Endothelial cell (in vitro differentiated cells): ENCODE data around the gene FBXW7. TPM values are rescaled to one million over a fixed set of nuclear protein-coding genes. Genes with fewer than 3 reads are reported as not detected.

Source experiments
- DNase-seq: peaks from one replicate; pipeline ENCODE4 v3.0.0; 2021; ENCODE audit warnings: low spot score
- H3K27ac Mint-ChIP-seq: one replicate; pipeline ENCODE4 v1.8.0; 2021; ENCODE audit warnings: mixed read lengths, inconsistent platforms; ENCODE audit not compliant: unreplicated experiment
- H3K27me3 Mint-ChIP-seq: one replicate; pipeline ENCODE4 v1.8.0; 2021; ENCODE audit warnings: mild to moderate bottlenecking, moderate library complexity, mixed read lengths, inconsistent platforms; ENCODE audit not compliant: unreplicated experiment
- H3K36me3 Mint-ChIP-seq: one replicate; pipeline ENCODE4 v1.8.0; 2021; ENCODE audit warnings: mild to moderate bottlenecking, low read depth, mixed read lengths, inconsistent platforms; ENCODE audit not compliant: unreplicated experiment
- H3K4me1 Mint-ChIP-seq: one replicate; pipeline ENCODE4 v1.8.0; 2021; ENCODE audit warnings: mild to moderate bottlenecking, mixed read lengths, inconsistent platforms; ENCODE audit not compliant: unreplicated experiment
- H3K4me3 Mint-ChIP-seq: one replicate; pipeline ENCODE4 v1.8.0; 2021; ENCODE audit warnings: mild to moderate bottlenecking, mixed read lengths, inconsistent platforms; ENCODE audit not compliant: unreplicated experiment
- H3K9me3 Mint-ChIP-seq: one replicate; pipeline ENCODE4 v1.8.0; 2021; ENCODE audit warnings: mixed read lengths, inconsistent platforms; ENCODE audit not compliant: unreplicated experiment
- CTCF ChIP-seq: fragments of 200-600 bp; sonication (generic); IDR thresholded peaks from one replicate; pipeline ENCODE4 v1.5.0; 2021; ENCODE audit warnings: antibody characterized with exemption; ENCODE audit not compliant: unreplicated experiment
- total RNA-seq: library from RNA; stranded (reverse); fragmentation: NEBNext Ultra II Directional; extraction: Animal tissue kit (Norgen Biotek cat#: 25700); gene quantifications from one replicate; pipeline ENCODE4 v1.2.1, GENCODE V29; 2021; ENCODE audit not compliant: unreplicated experiment

The FBXW7 gene
- total RNA-seq, 1 donor from 2014 or later = 44.7 TPM

GRCh38 chr4:152510349-152511147 lies 25.3 kb downstream of the FBXW7 start:
- Mint-ChIP-seq H3K27ac (no peak overlapping the region), H3K9me3 (no peaks in the 10 kb centered on the region), H3K4me1 (peaks cover 13% of the 10 kb centered on the region), H3K4me3 (no peak overlapping the region), H3K36me3 (no peaks in the 10 kb centered on the region), H3K27me3 (no peaks in the 10 kb centered on the region)
- no peak for DNase-seq
- TF ChIP-seq CTCF = no peak

- no peaks in the 10 kb centered on the region for H3K36me3 Mint-ChIP-seq
- no peak for DNase-seq
- TF ChIP-seq CTCF = no peak
- H3K27me3 Mint-ChIP-seq = no peaks in the 10 kb centered on the region
- peaks cover 13% of the 10 kb centered on the region for H3K4me1 Mint-ChIP-seq
- no peak overlapping the region for H3K4me3 Mint-ChIP-seq
- H3K27ac Mint-ChIP-seq = no peak overlapping the region
- H3K9me3 Mint-ChIP-seq = no peaks in the 10 kb centered on the region
Measured at GRCh38 chr4:152509595-152510225, 26.2 kb downstream of the FBXW7 start.

- Mint-ChIP-seq H3K27ac (no peak overlapping the region), H3K36me3 (no peaks in the 10 kb centered on the region)
Measured at GRCh38 chr4:152508818-152509217, 27.1 kb downstream of the FBXW7 start.

DNA sequence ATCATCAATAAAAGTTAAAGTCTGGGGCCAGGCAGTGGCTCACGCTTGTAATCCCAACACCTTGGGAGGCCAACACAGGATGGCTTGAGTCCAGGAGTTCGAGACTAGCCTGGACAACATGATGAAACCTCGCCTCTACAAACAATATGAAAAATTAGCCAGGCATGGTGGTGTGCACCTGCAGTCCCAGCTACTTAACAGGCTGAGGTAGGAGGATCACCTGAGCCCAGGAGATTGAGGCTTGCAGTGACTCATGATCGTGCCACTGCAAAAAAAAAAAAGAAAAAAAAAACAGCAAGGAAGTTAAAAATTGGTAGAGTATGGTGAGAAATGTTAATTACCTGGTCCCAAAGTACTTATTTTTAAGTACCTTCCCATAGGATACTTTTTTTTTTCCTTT lies 27.5 kb downstream of the FBXW7 start:
- Mint-ChIP-seq H3K9me3 (no peaks in the 10 kb centered on the region), H3K4me1 (peaks cover 7% of the 10 kb centered on the region), H3K4me3 (no peak overlapping the region), H3K36me3 (no peaks in the 10 kb centered on the region), H3K27ac (no peak overlapping the region), H3K27me3 (no peaks in the 10 kb centered on the region)
- TF ChIP-seq CTCF = no peak
- DNase-seq = no peak

More at GRCh38 chr4:152508818-152509217, 27.1 kb downstream of the FBXW7 start:
- no peak for TF ChIP-seq CTCF
- no peaks in the 10 kb centered on the region for H3K9me3 Mint-ChIP-seq
- peaks cover 7% of the 10 kb centered on the region for H3K4me1 Mint-ChIP-seq
- DNase-seq = no peak
- no peaks in the 10 kb centered on the region for H3K27me3 Mint-ChIP-seq
- H3K4me3 Mint-ChIP-seq = no peak overlapping the region
